Adrenal gland (tissue), 5 donors: ENCODE measurements around the gene ZNF180.

Experiments used
- CTCF ChIP-seq, 6 experiments: fragments of 450-650 bp in 4 of 6; fragments of 200-600 bp in 2 of 6; sonication (generic) in 1 of 6; IDR thresholded peaks; 1 replicate in 5 of 6; 2 replicates in 1 of 6; pipeline versions ENCODE4 v1.5.1 to v1.8.0; 2016 to 2021; ENCODE audit warnings: antibody characterized with exemption in 6 of 6, mild to moderate bottlenecking in 2 of 6, moderate library complexity in 1 of 6
- POLR2A ChIP-seq, 2 donors: fragments of 450-650 bp; IDR thresholded peaks; one replicate each; pipeline ENCODE4 v1.6.1; 2017; ENCODE audit warnings: antibody characterized with exemption in 2 of 2, mild to moderate bottlenecking in 2 of 2, moderate library complexity in 1 of 2
- donor health status: DM: no; HTN: no; CAD: no.

- TF ChIP-seq POLR2A (IDR thresholded peaks at IDR 0.05) (no peak), CTCF (IDR thresholded peaks at IDR 0.05) (no peak)
These were observed 48.4 kb upstream of the ZNF180 start for GRCh38 chr19:44548736-44549135.
